Measurements from ENCODE around the gene TRPM1. TPM values are rescaled to one million over a fixed set of nuclear protein-coding genes. Genes with fewer than 3 reads are reported as not detected.
A peak's percentile ranks its signal among the peaks of the same experiment; 100 is the strongest.

The TRPM1 gene
- total RNA-seq, 6 donors from 2014 or later, result not detected

GRCh38 chr15:31032961-31033371 is 68.6 kb downstream of the TRPM1 start:
- DNase-seq, result no peak
- peak overlapping the region in 2 of 4 donors; percentile 22 to 46 for H3K27ac ChIP-seq
- H3K9me3 ChIP-seq, result no peaks in the 10 kb centered on the region
- no peak for TF ChIP-seq CTCF (IDR thresholded peaks at IDR 0.05)
- no peak for TF ChIP-seq POLR2A (IDR thresholded peaks at IDR 0.05)
- TF ChIP-seq EP300 (IDR thresholded peaks at IDR 0.05), result no peak
- no peak for TF ChIP-seq POLR2AphosphoS5 (IDR thresholded peaks at IDR 0.05)
- H3K27me3 ChIP-seq, result no peaks in the 10 kb centered on the region
- H3K4me1 ChIP-seq, result peaks cover 0 to 12% (median 3%) of the 10 kb centered on the region in 4 donors
- H3K4me3 ChIP-seq, result no peak overlapping the region
- 21 to 32% methylated on average over 5 of the region's 5 CpGs for WGBS, 2 donors
- no peaks in the 10 kb centered on the region for H3K36me3 ChIP-seq
- ATAC-seq (ENCODE audit: low FRiP score in 2 of 2), result no peak

GRCh38 chr15:31031471-31032067 is 70.0 kb downstream of the TRPM1 start:
- Histone ChIP-seq H3K36me3 (no peaks in the 10 kb centered on the region), H3K4me1 (peaks cover 0 to 12% (median 3%) of the 10 kb centered on the region in 4 donors), H3K27me3 (no peaks in the 10 kb centered on the region), H3K9me3 (no peaks in the 10 kb centered on the region), H3K4me3 (no peak overlapping the region), H3K27ac (no peak overlapping the region)
- WGBS, 2 donors, result 89 to 94% methylated on average over 3 of the region's 3 CpGs
- ATAC-seq (ENCODE audit: low FRiP score in 2 of 2), result no peak
- no peak for TF ChIP-seq POLR2AphosphoS5 (IDR thresholded peaks at IDR 0.05)
- no peak for TF ChIP-seq CTCF (IDR thresholded peaks at IDR 0.05)
- TF ChIP-seq EP300 (IDR thresholded peaks at IDR 0.05), result no peak
- TF ChIP-seq POLR2A (IDR thresholded peaks at IDR 0.05), result no peak
- no peak for DNase-seq

GRCh38 chr15:31027910-31028578 is 73.5 kb downstream of the TRPM1 start:
- Histone ChIP-seq H3K27ac (no peak overlapping the region), H3K27me3 (no peaks in the 10 kb centered on the region), H3K4me1 (peaks cover 6 to 14% (median 11%) of the 10 kb centered on the region in 4 donors), H3K36me3 (no peaks in the 10 kb centered on the region), H3K4me3 (no peak overlapping the region), H3K9me3 (no peaks in the 10 kb centered on the region)
- ATAC-seq (ENCODE audit: low FRiP score in 2 of 2), result no peak
- DNase-seq, result no peak
- TF ChIP-seq EP300 (IDR thresholded peaks at IDR 0.05) (no peak), POLR2AphosphoS5 (IDR thresholded peaks at IDR 0.05) (no peak), POLR2A (IDR thresholded peaks at IDR 0.05) (no peak), CTCF (IDR thresholded peaks at IDR 0.05) (no peak)
- WGBS, 2 donors, result 71 to 72% methylated on average over 8 of the region's 8 CpGs

- TF ChIP-seq POLR2A (IDR thresholded peaks at IDR 0.05) (no peak), POLR2AphosphoS5 (IDR thresholded peaks at IDR 0.05) (no peak), CTCF (IDR thresholded peaks at IDR 0.05) (no peak), EP300 (IDR thresholded peaks at IDR 0.05) (no peak)
- ATAC-seq (ENCODE audit: low FRiP score in 2 of 2) (no peak), DNase-seq (peak in 1 of 2 donors; percentile 64)
- no peaks in the 10 kb centered on the region for H3K9me3 ChIP-seq
- peaks cover 6 to 14% (median 8%) of the 10 kb centered on the region in 4 donors for H3K4me1 ChIP-seq
- H3K27me3 ChIP-seq, result no peaks in the 10 kb centered on the region
- 93 to 96% methylated on average over 25 of the region's 25 CpGs for whole genome bisulfite sequencing, 2 donors
- no peak overlapping the region for H3K27ac ChIP-seq
- H3K36me3 ChIP-seq, result no peaks in the 10 kb centered on the region
- no peak overlapping the region for H3K4me3 ChIP-seq
Observed at GRCh38 chr15:31025996-31026395, 75.5 kb downstream of the TRPM1 start.
